ENCODE measurements around the gene DLK2. TPM values are rescaled to one million over a fixed set of nuclear protein-coding genes. Genes with fewer than 3 reads are reported as not detected.

The DLK2 gene
- total and polyA plus RNA-seq, 2 of the 13 experiments (the other 11 are each of a cell fraction or from before 2014, with no cell fraction given): 1.2 to 3.8 TPM

DNA sequence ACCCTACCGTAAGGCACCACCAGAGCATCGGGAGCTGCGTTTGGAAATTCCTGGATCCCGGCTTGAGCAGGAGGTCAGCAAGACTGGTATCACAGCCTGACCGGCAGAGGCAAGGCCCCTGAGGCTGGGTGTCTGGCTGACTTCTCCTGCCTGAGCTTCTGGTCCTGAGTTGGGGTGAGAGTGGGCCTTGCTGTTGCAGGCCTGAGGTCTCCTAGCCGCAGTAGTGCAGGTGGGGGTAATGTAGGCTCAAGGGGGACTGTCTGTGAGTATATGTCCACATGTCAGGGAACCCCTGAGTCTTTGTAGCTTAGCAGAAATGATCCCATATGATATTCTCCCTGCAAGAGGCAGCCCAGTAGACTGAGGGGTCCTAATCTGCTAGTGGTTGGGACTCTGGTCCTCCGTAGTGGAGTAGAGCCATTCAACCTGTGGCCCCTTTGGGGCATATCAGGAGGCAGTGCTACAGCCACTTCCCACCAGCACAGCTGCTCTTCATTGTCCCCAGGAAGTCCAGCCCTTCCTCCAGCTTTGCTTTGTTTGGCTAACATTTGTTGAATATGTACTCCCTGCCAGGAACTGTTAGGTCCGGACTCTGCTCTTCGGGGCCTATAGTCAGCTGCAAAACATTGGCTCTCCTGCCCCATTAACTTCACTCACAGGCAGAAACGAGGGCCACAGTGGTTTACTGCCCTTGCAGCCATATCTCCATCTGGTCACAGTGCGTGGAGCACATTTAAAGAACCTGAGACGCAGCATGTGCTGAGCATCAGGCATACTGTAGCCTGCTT, 43.9 kb upstream of the DLK2 start (continued):
- TF ChIP-seq, protein P1, sequence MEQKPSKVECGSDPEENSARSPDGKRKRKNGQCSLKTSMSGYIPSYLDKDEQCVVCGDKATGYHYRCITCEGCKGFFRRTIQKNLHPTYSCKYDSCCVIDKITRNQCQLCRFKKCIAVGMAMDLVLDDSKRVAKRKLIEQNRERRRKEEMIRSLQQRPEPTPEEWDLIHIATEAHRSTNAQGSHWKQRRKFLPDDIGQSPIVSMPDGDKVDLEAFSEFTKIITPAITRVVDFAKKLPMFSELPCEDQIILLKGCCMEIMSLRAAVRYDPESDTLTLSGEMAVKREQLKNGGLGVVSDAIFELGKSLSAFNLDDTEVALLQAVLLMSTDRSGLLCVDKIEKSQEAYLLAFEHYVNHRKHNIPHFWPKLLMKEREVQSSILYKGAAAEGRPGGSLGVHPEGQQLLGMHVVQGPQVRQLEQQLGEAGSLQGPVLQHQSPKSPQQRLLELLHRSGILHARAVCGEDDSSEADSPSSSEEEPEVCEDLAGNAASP (CRISPR knock-in tag; IDR thresholded peaks at IDR 0.05; ENCODE audit: borderline replicate concordance): no peak
- no peak for TF ChIP-seq ZNF616 (CRISPR knock-in tag; IDR thresholded peaks at IDR 0.05; ENCODE audit: low read depth)
- TF ChIP-seq, protein P2, sequence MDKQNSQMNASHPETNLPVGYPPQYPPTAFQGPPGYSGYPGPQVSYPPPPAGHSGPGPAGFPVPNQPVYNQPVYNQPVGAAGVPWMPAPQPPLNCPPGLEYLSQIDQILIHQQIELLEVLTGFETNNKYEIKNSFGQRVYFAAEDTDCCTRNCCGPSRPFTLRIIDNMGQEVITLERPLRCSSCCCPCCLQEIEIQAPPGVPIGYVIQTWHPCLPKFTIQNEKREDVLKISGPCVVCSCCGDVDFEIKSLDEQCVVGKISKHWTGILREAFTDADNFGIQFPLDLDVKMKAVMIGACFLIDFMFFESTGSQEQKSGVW (CRISPR knock-in tag; IDR thresholded peaks at IDR 0.05; ENCODE audit: borderline replicate concordance): no peak
- TF ChIP-seq, protein P3, sequence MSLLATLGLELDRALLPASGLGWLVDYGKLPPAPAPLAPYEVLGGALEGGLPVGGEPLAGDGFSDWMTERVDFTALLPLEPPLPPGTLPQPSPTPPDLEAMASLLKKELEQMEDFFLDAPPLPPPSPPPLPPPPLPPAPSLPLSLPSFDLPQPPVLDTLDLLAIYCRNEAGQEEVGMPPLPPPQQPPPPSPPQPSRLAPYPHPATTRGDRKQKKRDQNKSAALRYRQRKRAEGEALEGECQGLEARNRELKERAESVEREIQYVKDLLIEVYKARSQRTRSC (CRISPR knock-in tag; IDR thresholded peaks at IDR 0.05; ENCODE audit: low read depth): no peak
- no peak for TF ChIP-seq NFRKB (IDR thresholded peaks at IDR 0.05)
- TF ChIP-seq SPEN (CRISPR knock-in tag; IDR thresholded peaks at IDR 0.05; ENCODE audit: low read depth): no peak
- TF ChIP-seq PCBP1 (IDR thresholded peaks at IDR 0.05; ENCODE audit: borderline replicate concordance, low read depth, low read length): no peak
- TF ChIP-seq, protein P4, sequence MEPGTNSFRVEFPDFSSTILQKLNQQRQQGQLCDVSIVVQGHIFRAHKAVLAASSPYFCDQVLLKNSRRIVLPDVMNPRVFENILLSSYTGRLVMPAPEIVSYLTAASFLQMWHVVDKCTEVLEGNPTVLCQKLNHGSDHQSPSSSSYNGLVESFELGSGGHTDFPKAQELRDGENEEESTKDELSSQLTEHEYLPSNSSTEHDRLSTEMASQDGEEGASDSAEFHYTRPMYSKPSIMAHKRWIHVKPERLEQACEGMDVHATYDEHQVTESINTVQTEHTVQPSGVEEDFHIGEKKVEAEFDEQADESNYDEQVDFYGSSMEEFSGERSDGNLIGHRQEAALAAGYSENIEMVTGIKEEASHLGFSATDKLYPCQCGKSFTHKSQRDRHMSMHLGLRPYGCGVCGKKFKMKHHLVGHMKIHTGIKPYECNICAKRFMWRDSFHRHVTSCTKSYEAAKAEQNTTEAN (CRISPR knock-in tag; conservative IDR thresholded peaks at IDR 0.05): no peak
- TF ChIP-seq HIVEP1 (CRISPR knock-in tag; IDR thresholded peaks at IDR 0.05): no peak
- TF ChIP-seq, protein P5, sequence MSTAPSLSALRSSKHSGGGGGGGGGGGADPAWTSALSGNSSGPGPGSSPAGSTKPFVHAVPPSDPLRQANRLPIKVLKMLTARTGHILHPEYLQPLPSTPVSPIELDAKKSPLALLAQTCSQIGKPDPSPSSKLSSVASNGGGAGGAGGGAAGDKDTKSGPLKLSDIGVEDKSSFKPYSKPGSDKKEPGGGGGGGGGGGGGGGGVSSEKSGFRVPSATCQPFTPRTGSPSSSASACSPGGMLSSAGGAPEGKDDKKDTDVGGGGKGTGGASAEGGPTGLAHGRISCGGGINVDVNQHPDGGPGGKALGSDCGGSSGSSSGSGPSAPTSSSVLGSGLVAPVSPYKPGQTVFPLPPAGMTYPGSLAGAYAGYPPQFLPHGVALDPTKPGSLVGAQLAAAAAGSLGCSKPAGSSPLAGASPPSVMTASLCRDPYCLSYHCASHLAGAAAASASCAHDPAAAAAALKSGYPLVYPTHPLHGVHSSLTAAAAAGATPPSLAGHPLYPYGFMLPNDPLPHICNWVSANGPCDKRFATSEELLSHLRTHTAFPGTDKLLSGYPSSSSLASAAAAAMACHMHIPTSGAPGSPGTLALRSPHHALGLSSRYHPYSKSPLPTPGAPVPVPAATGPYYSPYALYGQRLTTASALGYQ (CRISPR knock-in tag; IDR thresholded peaks at IDR 0.05): no peak
- TF ChIP-seq, protein P6, sequence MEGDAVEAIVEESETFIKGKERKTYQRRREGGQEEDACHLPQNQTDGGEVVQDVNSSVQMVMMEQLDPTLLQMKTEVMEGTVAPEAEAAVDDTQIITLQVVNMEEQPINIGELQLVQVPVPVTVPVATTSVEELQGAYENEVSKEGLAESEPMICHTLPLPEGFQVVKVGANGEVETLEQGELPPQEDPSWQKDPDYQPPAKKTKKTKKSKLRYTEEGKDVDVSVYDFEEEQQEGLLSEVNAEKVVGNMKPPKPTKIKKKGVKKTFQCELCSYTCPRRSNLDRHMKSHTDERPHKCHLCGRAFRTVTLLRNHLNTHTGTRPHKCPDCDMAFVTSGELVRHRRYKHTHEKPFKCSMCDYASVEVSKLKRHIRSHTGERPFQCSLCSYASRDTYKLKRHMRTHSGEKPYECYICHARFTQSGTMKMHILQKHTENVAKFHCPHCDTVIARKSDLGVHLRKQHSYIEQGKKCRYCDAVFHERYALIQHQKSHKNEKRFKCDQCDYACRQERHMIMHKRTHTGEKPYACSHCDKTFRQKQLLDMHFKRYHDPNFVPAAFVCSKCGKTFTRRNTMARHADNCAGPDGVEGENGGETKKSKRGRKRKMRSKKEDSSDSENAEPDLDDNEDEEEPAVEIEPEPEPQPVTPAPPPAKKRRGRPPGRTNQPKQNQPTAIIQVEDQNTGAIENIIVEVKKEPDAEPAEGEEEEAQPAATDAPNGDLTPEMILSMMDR (CRISPR knock-in tag; IDR thresholded peaks at IDR 0.05): no peak
- TF ChIP-seq, protein P7, sequence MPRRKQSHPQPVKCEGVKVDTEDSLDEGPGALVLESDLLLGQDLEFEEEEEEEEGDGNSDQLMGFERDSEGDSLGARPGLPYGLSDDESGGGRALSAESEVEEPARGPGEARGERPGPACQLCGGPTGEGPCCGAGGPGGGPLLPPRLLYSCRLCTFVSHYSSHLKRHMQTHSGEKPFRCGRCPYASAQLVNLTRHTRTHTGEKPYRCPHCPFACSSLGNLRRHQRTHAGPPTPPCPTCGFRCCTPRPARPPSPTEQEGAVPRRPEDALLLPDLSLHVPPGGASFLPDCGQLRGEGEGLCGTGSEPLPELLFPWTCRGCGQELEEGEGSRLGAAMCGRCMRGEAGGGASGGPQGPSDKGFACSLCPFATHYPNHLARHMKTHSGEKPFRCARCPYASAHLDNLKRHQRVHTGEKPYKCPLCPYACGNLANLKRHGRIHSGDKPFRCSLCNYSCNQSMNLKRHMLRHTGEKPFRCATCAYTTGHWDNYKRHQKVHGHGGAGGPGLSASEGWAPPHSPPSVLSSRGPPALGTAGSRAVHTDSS (CRISPR knock-in tag; conservative IDR thresholded peaks at IDR 0.05): no peak
- TF ChIP-seq BORCS8-MEF2B (CRISPR knock-in tag; IDR thresholded peaks at IDR 0.05): no peak
- TF ChIP-seq ASH2L (IDR thresholded peaks at IDR 0.05; ENCODE audit: insufficient read length, low read depth, low read length): no peak
- TF ChIP-seq ZNF841 (CRISPR knock-in tag; IDR thresholded peaks at IDR 0.05; ENCODE audit: borderline replicate concordance): no peak
- no peak for TF ChIP-seq TSC22D2 (CRISPR knock-in tag; IDR thresholded peaks at IDR 0.05; ENCODE audit: borderline replicate concordance)
- 0 out of 2 replicates have a peak, but pooled peaks have one; percentile 23 for TF ChIP-seq ZBTB38 (CRISPR knock-in tag; IDR thresholded peaks at IDR 0.05)
